GM23338 (cell line): Measurements from ENCODE around the gene SLC35F4.

Source experiments
- CREB1 ChIP-seq: fragments of 250-450 bp; sonication (Bioruptor Pico); IDR thresholded peaks from 2 replicates; pipeline ENCODE4 v1.5.0; 2020; ENCODE audit warnings: low read depth, mild to moderate bottlenecking, moderate library complexity
- CTCF ChIP-seq, 2 experiments: fragments of 200-600 bp in 1 of 2; sonication (generic) in 1 of 2; conservative IDR thresholded peaks; 2 replicates each; pipeline versions ENCODE4 v1.5.1 to v1.6.1; 2016 to 2017; ENCODE audit warnings: antibody characterized with exemption in 2 of 2, low read depth in 2 of 2, mild to moderate bottlenecking in 2 of 2, moderate library complexity in 1 of 2
- ETS1 ChIP-seq: IDR thresholded peaks from 2 replicates; pipeline ENCODE4 v1.6.1; 2016; ENCODE audit warnings: antibody characterized with exemption
- EZH2 ChIP-seq: fragments of 200-600 bp; sonication (generic); IDR thresholded peaks from one replicate; pipeline ENCODE4 v1.8.0; 2017; ENCODE audit warnings: antibody characterized with exemption, mild to moderate bottlenecking, low read depth; ENCODE audit not compliant: unreplicated experiment
- EZH2phosphoT487 ChIP-seq: fragments of 200-600 bp; sonication (generic); IDR thresholded peaks from one replicate; pipeline ENCODE4 v1.8.1; 2018; ENCODE audit warnings: antibody characterized with exemption; ENCODE audit not compliant: unreplicated experiment
- JUNB ChIP-seq: IDR thresholded peaks from one replicate; pipeline ENCODE4 v1.6.1; 2016; ENCODE audit warnings: antibody characterized with exemption; ENCODE audit not compliant: unreplicated experiment
- NANOG ChIP-seq: IDR thresholded peaks from 2 replicates; pipeline ENCODE4 v1.6.1; 2016; ENCODE audit warnings: antibody characterized with exemption, borderline replicate concordance
- POLR2AphosphoS5 ChIP-seq: IDR thresholded peaks from 2 replicates; pipeline ENCODE4 v1.6.1; 2016; ENCODE audit warnings: antibody characterized with exemption, low read depth
- REST ChIP-seq: IDR thresholded peaks from one replicate; pipeline ENCODE4 v1.6.1; 2018; ENCODE audit warnings: antibody characterized with exemption; ENCODE audit not compliant: unreplicated experiment
- ZNF114 ChIP-seq: fragments of 250-450 bp; sonication (Bioruptor Pico); IDR thresholded peaks from 2 replicates; pipeline ENCODE4 v1.5.0; 2020; ENCODE audit warnings: mild to moderate bottlenecking, moderate library complexity

- TF ChIP-seq POLR2AphosphoS5 (no peak), EZH2phosphoT487 (no peak), CREB1 (no peak), NANOG (no peak), REST (no peak), CTCF (conservative IDR thresholded peaks at IDR 0.05; ENCODE audit: low read depth in 2 of 2) (no peak), ETS1 (no peak), EZH2 (no peak), ZNF114 (CRISPR knock-in tag) (no peak), JUNB (no peak)
Measured at GRCh38 chr14:57875985-57876384, 10.1 kb upstream of the SLC35F4 start.
